PC-3 (cell line): ENCODE data around the gene ECHDC1. TPM values are rescaled to one million over a fixed set of nuclear protein-coding genes. Genes with fewer than 3 reads are reported as not detected.

Experiments
- ATAC-seq: fragments of 200-7000 bp; cut with Tn5 transposase; 2 replicates; pipeline ENCODE4 v1.9.1; 2020; ENCODE audit warnings: mild to moderate bottlenecking, moderate library complexity
- BruUV-seq: library from RNA; stranded (reverse); fragments of 400-500 nt; replicated peaks from 2 replicates; lab custom pipeline; 2021; lab: Mats Ljungman, UMichigan
- CTCF ChIA-PET: fragments of 300-600 bp; sonication (Branson Sonifier 250); formaldehyde crosslinking; loops from one replicate; lab custom pipeline; 2022; ENCODE audit warnings: antibody characterized with exemption; lab: Charles Lee
- POLR2A ChIA-PET: fragments of 300-600 bp; sonication (Branson Sonifier 250); formaldehyde crosslinking; loops from one replicate; lab custom pipeline; 2022; ENCODE audit warnings: antibody characterized with exemption; ENCODE audit not compliant: unreplicated experiment; lab: Charles Lee
- DNase-seq: peaks from one replicate; pipeline ENCODE4 v3.0.0-alpha.2; 2015
- H2AFZ ChIP-seq: fragments of 300-600 bp; sonication (generic); 2 replicates; pipeline ENCODE4 v1.6.0; 2016; ENCODE audit warnings: antibody characterized with exemption, low read length
- H3F3A ChIP-seq: fragments of 300-600 bp; sonication (generic); one replicate; pipeline ENCODE4 v1.6.0; 2017; ENCODE audit warnings: antibody characterized with exemption, low read length, control low read depth, mild to moderate bottlenecking; ENCODE audit not compliant: unreplicated experiment
- H3K27ac ChIP-seq: fragments of 300-600 bp; sonication (generic); 2 replicates; pipeline ENCODE4 v1.5.1; 2016; ENCODE audit warnings: mild to moderate bottlenecking, low read length
- H3K27me3 ChIP-seq: fragments of 300-600 bp; sonication (generic); 2 replicates; pipeline ENCODE4 v1.6.1; 2016; ENCODE audit warnings: low read length, mixed read lengths
- H3K36me3 ChIP-seq: fragments of 300-600 bp; sonication (generic); 2 replicates; pipeline ENCODE4 v1.6.1; 2016; ENCODE audit warnings: low read depth, mixed run types, low read length, mixed read lengths
- H3K4me1 ChIP-seq: fragments of 300-600 bp; sonication (generic); 2 replicates; pipeline ENCODE4 v1.5.1; 2016; ENCODE audit warnings: low read length; ENCODE audit not compliant: insufficient read depth
- H3K4me2 ChIP-seq: fragments of 300-600 bp; sonication (generic); 2 replicates; pipeline ENCODE4 v1.6.0; 2016; ENCODE audit warnings: low read length
- H3K4me3 ChIP-seq: fragments of 300-600 bp; sonication (generic); 2 replicates; pipeline ENCODE4 v1.5.1; 2016; ENCODE audit warnings: mild to moderate bottlenecking, low read length, mixed read lengths
- H3K79me2 ChIP-seq: fragments of 300-600 bp; sonication (generic); 2 replicates; pipeline ENCODE4 v1.6.1; 2017; ENCODE audit warnings: low read length, mixed read lengths
- H3K9ac ChIP-seq: fragments of 300-600 bp; sonication (generic); 2 replicates; pipeline ENCODE4 v1.6.0; 2016; ENCODE audit warnings: mild to moderate bottlenecking, low read length
- H3K9me2 ChIP-seq: fragments of 300-600 bp; sonication (generic); replicated peaks from 2 replicates; pipeline ENCODE4 v1.6.1; 2016; ENCODE audit warnings: mixed run types, low read length, mixed read lengths
- H3K9me3 ChIP-seq: fragments of 300-600 bp; sonication (generic); 2 replicates; pipeline ENCODE4 v1.6.1; 2016; ENCODE audit warnings: low read length, mixed read lengths
- H4K20me1 ChIP-seq: fragments of 300-600 bp; sonication (generic); 2 replicates; pipeline ENCODE4 v1.6.1; 2016; ENCODE audit warnings: low read length, mixed read lengths
- CTCF ChIP-seq: fragments of 300-600 bp; sonication (generic); conservative IDR thresholded peaks from 2 replicates; pipeline ENCODE4 v1.5.1; 2017; ENCODE audit warnings: antibody characterized with exemption, low read depth, mild to moderate bottlenecking, low read length
- EZH2 ChIP-seq: fragments of 300-600 bp; sonication (generic); IDR thresholded peaks from one replicate; pipeline ENCODE4 v1.6.1; 2017; ENCODE audit warnings: antibody characterized with exemption, mild to moderate bottlenecking, low read length; ENCODE audit not compliant: unreplicated experiment
- EZH2phosphoT487 ChIP-seq: fragments of 300-600 bp; sonication (generic); IDR thresholded peaks from 2 replicates; pipeline ENCODE4 v1.6.1; 2018; ENCODE audit warnings: mild to moderate bottlenecking, antibody characterized with exemption, low read length, borderline replicate concordance
- intact Hi-C: fragments of 100-400 bp; cut with micrococcal nuclease; formaldehyde crosslinking; loops from 2 replicates; pipeline ENCODE4 v1.9.0; 2023
- total RNA-seq: library from RNA; depleted of rRNA; stranded (reverse); fragments of >200 nt; gene quantifications from 2 replicates; pipeline ENCODE4 v1.2.3, GENCODE V29; 2014

The ECHDC1 gene
- total RNA-seq, 1 experiment from 2014 or later: 34.5 TPM

GRCh38 chr6:127282184-127282583 lies 61.2 kb downstream of the ECHDC1 start:
- CTCF ChIA-PET: no interaction called here
- Histone ChIP-seq H3K4me2 (no peak overlapping the region), H4K20me1 (no peaks in the 10 kb centered on the region), H3K4me3 (no peak overlapping the region), H3K9me3 (no peaks in the 10 kb centered on the region), H3K36me3 (peaks cover 6% of the 10 kb centered on the region; the same call in 1 of the 2 replicates), H3K79me2 (no peaks in the 10 kb centered on the region), H2AFZ (no peak overlapping the region), H3K9me2 (no peaks in the 10 kb centered on the region), H3F3A (no peaks in the 10 kb centered on the region), H3K27ac (no peak overlapping the region), H3K4me1 (no peaks in the 10 kb centered on the region), H3K9ac (no peak overlapping the region), H3K27me3 (no peaks in the 10 kb centered on the region)
- no peak for TF ChIP-seq EZH2phosphoT487
- no peak for TF ChIP-seq EZH2
- no peak for TF ChIP-seq CTCF
- no peak for DNase-seq
- intact Hi-C loops: no loop called here
- no peak for ATAC-seq
- no TSS peak for BruUV-seq
- POLR2A ChIA-PET: no interaction called here

- DNase-seq: no peak
- H3K79me2 ChIP-seq: 0 out of 2 replicates have a peak, but pooled peaks cover 2% of the 10 kb centered on the region
- POLR2A ChIA-PET: no interaction called here
- H3K36me3 ChIP-seq: no peaks in the 10 kb centered on the region
- H3K9ac ChIP-seq: no peak overlapping the region
- no peak overlapping the region for H3K4me3 ChIP-seq
- H3F3A ChIP-seq: no peaks in the 10 kb centered on the region
- no peaks in the 10 kb centered on the region for H4K20me1 ChIP-seq
- CTCF ChIA-PET: no interaction called here
- H3K27ac ChIP-seq: no peak overlapping the region
- no peaks in the 10 kb centered on the region for H3K9me2 ChIP-seq
- H3K4me2 ChIP-seq: no peak overlapping the region
- no peaks in the 10 kb centered on the region for H3K9me3 ChIP-seq
- no peak for TF ChIP-seq CTCF
- TF ChIP-seq EZH2phosphoT487: no peak
- no peak for TF ChIP-seq EZH2
- H2AFZ ChIP-seq: no peak overlapping the region
- no peak for ATAC-seq
- no TSS peak for BruUV-seq
- intact Hi-C loops: no loop called here
- H3K4me1 ChIP-seq: no peaks in the 10 kb centered on the region
- H3K27me3 ChIP-seq: no peaks in the 10 kb centered on the region
These were observed 63.6 kb downstream of the ECHDC1 start for GRCh38 chr6:127279815-127280214.

- H3K27me3 ChIP-seq: no peaks in the 10 kb centered on the region
- H3K4me1 ChIP-seq: no peaks in the 10 kb centered on the region
- no peaks in the 10 kb centered on the region for H3K9me2 ChIP-seq
- no TSS peak for BruUV-seq
- TF ChIP-seq EZH2phosphoT487: no peak
- H3K9me3 ChIP-seq: no peaks in the 10 kb centered on the region
- no peaks in the 10 kb centered on the region for H3F3A ChIP-seq
- CTCF ChIA-PET: no interaction called here
- ATAC-seq: no peak
- H3K4me2 ChIP-seq: no peak overlapping the region
- no peaks in the 10 kb centered on the region for H3K36me3 ChIP-seq
- H2AFZ ChIP-seq: no peak overlapping the region
- H3K4me3 ChIP-seq: no peak overlapping the region
- intact Hi-C loops: no loop called here
- H3K79me2 ChIP-seq: peaks cover 13% of the 10 kb centered on the region; the same call in 1 of the 2 replicates
- POLR2A ChIA-PET: no interaction called here
- H3K27ac ChIP-seq: no peak overlapping the region
- no peaks in the 10 kb centered on the region for H4K20me1 ChIP-seq
- no peak for DNase-seq
- H3K9ac ChIP-seq: no peak overlapping the region
These were observed 65.2 kb downstream of the ECHDC1 start for GRCh38 chr6:127277878-127278843.
